ENCODE results near the gene TP53I13. TPM values are rescaled to one million over a fixed set of nuclear protein-coding genes. Genes with fewer than 3 reads are reported as not detected.

Gene TP53I13
- total RNA-seq, 2 experiments from 2014 or later: 20.8 to 27.5 TPM

DNA sequence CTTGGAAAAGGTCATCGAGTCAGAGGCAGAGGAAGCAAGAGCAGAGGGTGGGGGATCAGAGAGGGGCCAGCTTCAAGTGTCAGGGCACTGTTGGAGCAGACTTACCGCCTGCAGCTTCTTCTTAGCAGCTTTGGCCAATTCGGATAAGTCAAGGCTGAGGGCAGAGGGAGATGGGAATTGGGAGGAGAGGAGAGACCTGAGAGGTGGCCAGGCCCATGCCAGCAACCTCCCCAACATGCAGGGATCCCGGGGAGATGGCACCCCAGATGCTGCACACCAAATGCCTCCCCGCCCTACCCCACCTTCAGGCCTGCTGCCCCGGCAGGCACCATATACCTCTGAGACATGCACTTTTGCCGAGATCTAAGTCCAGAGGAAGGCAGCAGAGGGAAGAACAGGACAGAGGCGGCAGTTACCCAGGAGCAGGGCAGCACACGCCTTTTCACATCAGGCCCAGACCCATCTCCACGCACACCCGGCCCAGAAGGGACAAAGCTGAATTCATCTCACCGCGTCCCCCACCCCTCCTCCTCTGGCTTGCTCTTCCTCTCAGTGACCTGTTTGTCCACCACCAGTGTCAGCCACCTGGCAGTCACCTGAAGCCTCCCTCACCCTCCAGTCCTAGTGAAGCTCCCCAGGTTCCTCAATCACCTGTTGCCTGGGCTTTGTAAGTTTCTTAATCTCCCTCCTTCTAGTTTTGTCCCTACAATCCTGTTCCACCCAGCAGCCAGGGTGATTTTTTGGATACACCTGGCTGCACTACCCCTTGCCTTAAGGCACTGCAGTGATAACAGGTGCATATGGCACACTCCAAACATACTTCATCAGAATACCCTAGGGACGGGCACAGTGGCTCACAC lies 10.4 kb downstream of the TP53I13 start:
- Histone ChIP-seq H3K4me1 (ENCODE audit: insufficient read depth, low read length, poor library complexity, severe bottlenecking) (peaks cover 19% of the 10 kb centered on the region), H3K36me3 (ENCODE audit: insufficient read depth, low read length) (peaks cover 82% of the 10 kb centered on the region), H3K4me3 (ENCODE audit: low read depth, low read length, poor library complexity, severe bottlenecking) (no peak overlapping the region), H3K79me2 (ENCODE audit: insufficient read depth, low read depth, low read length) (peaks cover under 1% of the 10 kb centered on the region; the same call in 1 of the 2 replicates), H2AFZ (ENCODE audit: low read length) (no peak overlapping the region), H3K27ac (ENCODE audit: low read depth, low read length, poor library complexity, severe bottlenecking) (no peak overlapping the region), H3K9me2 (ENCODE audit: insufficient read depth, low read length) (no peaks in the 10 kb centered on the region), H4K20me1 (ENCODE audit: insufficient read depth, low read length) (no peaks in the 10 kb centered on the region), H3K4me2 (ENCODE audit: low read length) (no peak overlapping the region), H3K9me3 (ENCODE audit: low read length) (no peaks in the 10 kb centered on the region)
- BruUV-seq (replicated peaks): no TSS peak
- DNase-seq (ENCODE audit: low spot score): no peak
- ChIA-PET POLR2A (interaction anchor here (0.5 to 2.1 kb wide), 2 partner anchors 9 to 55 kb away, joined by 3 to 4 read pairs; no protein-coding TSS in a partner anchor), CTCF (ENCODE audit: unreplicated experiment) (interaction anchor here (0.6 kb wide), 2 partner anchors 10 to 430 kb away, joined by 3 read pairs; no protein-coding TSS in a partner anchor)
- intact Hi-C loops (cut with micrococcal nuclease; ENCODE audit: unreplicated experiment): no loop called here
- TF ChIP-seq, protein P1, sequence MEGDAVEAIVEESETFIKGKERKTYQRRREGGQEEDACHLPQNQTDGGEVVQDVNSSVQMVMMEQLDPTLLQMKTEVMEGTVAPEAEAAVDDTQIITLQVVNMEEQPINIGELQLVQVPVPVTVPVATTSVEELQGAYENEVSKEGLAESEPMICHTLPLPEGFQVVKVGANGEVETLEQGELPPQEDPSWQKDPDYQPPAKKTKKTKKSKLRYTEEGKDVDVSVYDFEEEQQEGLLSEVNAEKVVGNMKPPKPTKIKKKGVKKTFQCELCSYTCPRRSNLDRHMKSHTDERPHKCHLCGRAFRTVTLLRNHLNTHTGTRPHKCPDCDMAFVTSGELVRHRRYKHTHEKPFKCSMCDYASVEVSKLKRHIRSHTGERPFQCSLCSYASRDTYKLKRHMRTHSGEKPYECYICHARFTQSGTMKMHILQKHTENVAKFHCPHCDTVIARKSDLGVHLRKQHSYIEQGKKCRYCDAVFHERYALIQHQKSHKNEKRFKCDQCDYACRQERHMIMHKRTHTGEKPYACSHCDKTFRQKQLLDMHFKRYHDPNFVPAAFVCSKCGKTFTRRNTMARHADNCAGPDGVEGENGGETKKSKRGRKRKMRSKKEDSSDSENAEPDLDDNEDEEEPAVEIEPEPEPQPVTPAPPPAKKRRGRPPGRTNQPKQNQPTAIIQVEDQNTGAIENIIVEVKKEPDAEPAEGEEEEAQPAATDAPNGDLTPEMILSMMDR (conservative IDR thresholded peaks at IDR 0.05; ENCODE audit: low read length): no peak
- TF ChIP-seq EZH2phosphoT487 (IDR thresholded peaks at IDR 0.05; ENCODE audit: borderline replicate concordance, low read depth, low read length): no peak

DNA sequence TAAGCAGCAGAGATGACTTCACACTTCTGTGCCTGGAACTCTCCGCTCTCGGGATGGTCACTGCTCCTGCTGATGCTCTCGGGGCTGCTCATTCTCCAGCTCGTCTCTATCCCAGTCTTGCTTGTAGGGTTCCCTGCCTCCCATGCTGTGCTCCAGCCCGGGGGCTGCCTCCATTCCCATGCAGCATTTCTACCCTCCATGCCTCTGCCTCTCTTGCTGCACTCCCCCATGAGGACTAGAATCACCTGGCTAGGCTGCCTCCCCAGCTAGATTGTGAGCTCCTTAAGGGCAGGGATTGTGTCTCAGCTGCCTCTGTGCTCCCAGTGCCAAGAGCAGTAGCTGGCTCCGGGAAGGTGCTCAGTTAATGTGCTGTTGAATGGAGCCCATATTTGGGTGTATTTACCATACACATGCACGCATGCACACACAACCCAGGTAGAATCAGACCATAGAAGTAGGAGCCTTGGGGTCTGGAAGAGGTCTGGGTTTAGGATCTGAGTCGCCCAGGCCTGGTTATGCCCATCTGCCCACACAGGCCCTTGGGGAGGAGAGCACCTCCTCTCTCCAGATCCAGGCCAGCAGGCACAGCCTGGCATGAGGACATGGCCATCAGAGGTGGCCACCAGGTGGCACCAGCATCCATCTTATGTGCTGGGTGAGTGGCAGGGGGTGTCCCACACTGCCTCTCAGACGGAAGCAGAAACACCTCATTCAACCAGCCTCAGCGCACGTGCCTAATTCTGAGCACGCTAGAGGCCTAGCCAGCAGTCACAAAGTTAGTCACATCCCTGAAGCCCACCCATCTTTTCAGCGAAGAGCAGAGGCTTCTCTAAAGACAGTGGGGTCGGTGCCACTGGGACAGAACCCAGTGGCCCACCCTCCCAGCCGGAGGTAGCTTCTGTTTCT lies 11.6 kb downstream of the TP53I13 start:
- peaks cover 12% of the 10 kb centered on the region; the same call in 1 of the 2 replicates for H3K79me2 ChIP-seq (ENCODE audit: insufficient read depth, low read depth, low read length)
- H3K27ac ChIP-seq (ENCODE audit: low read depth, low read length, poor library complexity, severe bottlenecking): no peak overlapping the region
- H4K20me1 ChIP-seq (ENCODE audit: insufficient read depth, low read length): no peaks in the 10 kb centered on the region
- POLR2A ChIA-PET: interaction anchor here (0.6 to 2.1 kb wide), 3 partner anchors 8 to 122 kb away, joined by 3 to 5 read pairs (median 4); partner anchors contain the start of gene ANKRD13B
- H3K36me3 ChIP-seq (ENCODE audit: insufficient read depth, low read length): peaks cover 69% of the 10 kb centered on the region
- TF ChIP-seq EZH2phosphoT487 (IDR thresholded peaks at IDR 0.05; ENCODE audit: borderline replicate concordance, low read depth, low read length): no peak
- TF ChIP-seq, protein P1 (conservative IDR thresholded peaks at IDR 0.05; ENCODE audit: low read length): peak; percentile 88
- DNase-seq (ENCODE audit: low spot score): peak; percentile 89
- no peaks in the 10 kb centered on the region for H3K9me2 ChIP-seq (ENCODE audit: insufficient read depth, low read length)
- no peaks in the 10 kb centered on the region for H3K9me3 ChIP-seq (ENCODE audit: low read length)
- no peak overlapping the region for H3K4me2 ChIP-seq (ENCODE audit: low read length)
- H3K4me1 ChIP-seq (ENCODE audit: insufficient read depth, low read length, poor library complexity, severe bottlenecking): peaks cover 28% of the 10 kb centered on the region
- H3K4me3 ChIP-seq (ENCODE audit: low read depth, low read length, poor library complexity, severe bottlenecking): no peak overlapping the region
- CTCF ChIA-PET (ENCODE audit: unreplicated experiment): interaction anchor here (0.6 to 1.6 kb wide), 3 partner anchors 12 to 431 kb away, joined by 3 to 4 read pairs (median 3); no protein-coding TSS in a partner anchor
- intact Hi-C loops (cut with micrococcal nuclease; ENCODE audit: unreplicated experiment): loop anchor here (1.0 to 5.0 kb wide), 2 partner anchors 11 to 37 kb away; no protein-coding TSS in a partner anchor
- BruUV-seq (replicated peaks): no TSS peak
- H2AFZ ChIP-seq (ENCODE audit: low read length): no peak overlapping the region
